Muscle of back (tissue), 11 donors: ENCODE data around the gene NCK1. TPM values are rescaled to one million over a fixed set of nuclear protein-coding genes. Genes with fewer than 3 reads are reported as not detected.

Experiments
- DNase-seq, 3 donors: peaks; one replicate each; pipeline versions ENCODE4 v3.0.0 to v3.0.0-alpha.2; 2013
- polyA plus RNA-seq, 10 donors: library from polyadenylated mRNA; unstranded; fragments of 120-200 nt; gene quantifications; one replicate each; pipeline ENCODE4 v1.2.1, GENCODE V29; 2013; ENCODE audit not compliant: insufficient read length in 10 of 10

The NCK1 gene
- polyA plus RNA-seq, 10 donors, result 25.6 to 35.2 (median 29.3) TPM

GRCh38 chr3:136905549-136905948 lies 43.5 kb downstream of the NCK1 start:
- no peak for DNase-seq

GRCh38 chr3:136906725-136907124 lies 44.7 kb downstream of the NCK1 start:
- DNase-seq, result no peak

GRCh38 chr3:136908297-136908696 lies 46.3 kb downstream of the NCK1 start:
- no peak for DNase-seq

GRCh38 chr3:136909187-136909586 lies 47.2 kb downstream of the NCK1 start:
- DNase-seq, result no peak

- no peak for DNase-seq
Measured at GRCh38 chr3:136910697-136911096, 48.7 kb downstream of the NCK1 start.

- no peak for DNase-seq
Measured at GRCh38 chr3:136913168-136913567, 51.2 kb downstream of the NCK1 start.

GRCh38 chr3:136914739-136915138 lies 52.7 kb downstream of the NCK1 start:
- DNase-seq, result no peak

- no peak for DNase-seq
Measured at GRCh38 chr3:136916223-136916622, 54.2 kb downstream of the NCK1 start.

- no peak for DNase-seq
Measured at GRCh38 chr3:136919799-136920580, 58.0 kb downstream of the NCK1 start.

- DNase-seq, result no peak
Measured at GRCh38 chr3:136920904-136921611, 59.0 kb downstream of the NCK1 start.

- DNase-seq, result no peak
Measured at GRCh38 chr3:136925425-136926190, 63.6 kb downstream of the NCK1 start.

- DNase-seq, result no peak
Measured at GRCh38 chr3:136928240-136928639, 66.2 kb downstream of the NCK1 start.

- peak; percentile 41 to 72 (median 58) for DNase-seq
Measured at GRCh38 chr3:136929977-136930670, 68.1 kb downstream of the NCK1 start.

GRCh38 chr3:136931606-136932005 lies 69.6 kb downstream of the NCK1 start:
- no peak for DNase-seq

GRCh38 chr3:136932523-136932922 lies 70.5 kb downstream of the NCK1 start:
- no peak for DNase-seq

GRCh38 chr3:136932978-136933772 lies 71.2 kb downstream of the NCK1 start:
- DNase-seq, result no peak

- DNase-seq, result no peak
Measured at GRCh38 chr3:136937175-136937574, 75.2 kb downstream of the NCK1 start.

- DNase-seq, result no peak
Measured at GRCh38 chr3:136937851-136938250, 75.8 kb downstream of the NCK1 start.

GRCh38 chr3:136938334-136938733 lies 76.3 kb downstream of the NCK1 start:
- peak in 1 of 3 donors; percentile 10 for DNase-seq

- no peak for DNase-seq
Measured at GRCh38 chr3:136939489-136939888, 77.5 kb downstream of the NCK1 start.

- DNase-seq, result no peak
Measured at GRCh38 chr3:136942803-136943202, 80.8 kb downstream of the NCK1 start.
